Measurements from ENCODE around the gene CFAP410. TPM values are rescaled to one million over a fixed set of nuclear protein-coding genes. Genes with fewer than 3 reads are reported as not detected.

The CFAP410 gene
- total RNA-seq, 2 donors from 2014 or later, result 33.1 to 35.7 TPM

DNA sequence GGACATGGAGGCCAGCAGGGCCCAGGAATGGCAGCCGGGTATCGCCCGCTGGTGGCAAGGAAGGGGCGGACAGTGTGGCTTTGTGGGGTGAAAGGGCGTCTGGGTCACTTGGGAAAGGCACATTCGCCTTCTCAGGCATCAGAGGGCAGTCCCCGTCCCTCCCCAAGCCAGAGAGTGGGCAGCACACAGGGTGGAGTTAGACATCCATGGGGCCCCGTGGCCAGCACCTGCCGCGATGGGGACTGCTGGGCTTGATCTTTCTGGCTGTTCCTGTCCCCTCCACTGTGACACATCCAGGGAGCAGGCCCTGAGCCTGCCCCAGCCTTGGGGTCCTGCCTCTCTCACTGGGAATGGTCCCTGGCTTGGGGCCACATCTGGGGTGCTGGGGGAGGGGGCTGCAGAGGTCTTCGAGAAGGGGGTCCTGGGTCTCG, 10.2 kb upstream of the CFAP410 start:
- H3K4me1 ChIP-seq (ENCODE audit: control insufficient read depth, insufficient read depth, low read length), result no peaks in the 10 kb centered on the region
- peaks cover 13% of the 10 kb centered on the region for H3K9me3 Mint-ChIP-seq
- no peaks in the 10 kb centered on the region for H3K27me3 ChIP-seq (ENCODE audit: control insufficient read depth, insufficient read depth, low read length, poor library complexity, severe bottlenecking)
- no peak for DNase-seq
- peaks cover 15% of the 10 kb centered on the region for H3K9me3 ChIP-seq (ENCODE audit: control insufficient read depth, low read length)
- no peak overlapping the region for H3K27ac Mint-ChIP-seq
- H3K36me3 ChIP-seq (ENCODE audit: control insufficient read depth, insufficient read depth, low read length), result no peaks in the 10 kb centered on the region
- H3K36me3 Mint-ChIP-seq (ENCODE audit: low read depth), result no peaks in the 10 kb centered on the region
- TF ChIP-seq, protein P1, sequence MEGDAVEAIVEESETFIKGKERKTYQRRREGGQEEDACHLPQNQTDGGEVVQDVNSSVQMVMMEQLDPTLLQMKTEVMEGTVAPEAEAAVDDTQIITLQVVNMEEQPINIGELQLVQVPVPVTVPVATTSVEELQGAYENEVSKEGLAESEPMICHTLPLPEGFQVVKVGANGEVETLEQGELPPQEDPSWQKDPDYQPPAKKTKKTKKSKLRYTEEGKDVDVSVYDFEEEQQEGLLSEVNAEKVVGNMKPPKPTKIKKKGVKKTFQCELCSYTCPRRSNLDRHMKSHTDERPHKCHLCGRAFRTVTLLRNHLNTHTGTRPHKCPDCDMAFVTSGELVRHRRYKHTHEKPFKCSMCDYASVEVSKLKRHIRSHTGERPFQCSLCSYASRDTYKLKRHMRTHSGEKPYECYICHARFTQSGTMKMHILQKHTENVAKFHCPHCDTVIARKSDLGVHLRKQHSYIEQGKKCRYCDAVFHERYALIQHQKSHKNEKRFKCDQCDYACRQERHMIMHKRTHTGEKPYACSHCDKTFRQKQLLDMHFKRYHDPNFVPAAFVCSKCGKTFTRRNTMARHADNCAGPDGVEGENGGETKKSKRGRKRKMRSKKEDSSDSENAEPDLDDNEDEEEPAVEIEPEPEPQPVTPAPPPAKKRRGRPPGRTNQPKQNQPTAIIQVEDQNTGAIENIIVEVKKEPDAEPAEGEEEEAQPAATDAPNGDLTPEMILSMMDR (conservative IDR thresholded peaks at IDR 0.05), result no peak
- H3K9ac ChIP-seq (ENCODE audit: extremely low read depth, low read length, poor library complexity, severe bottlenecking), result no peak overlapping the region
- no peak overlapping the region for H3K4me3 Mint-ChIP-seq
- WGBS, 2 experiments (ENCODE audit: insufficient coverage in 1 of 2, insufficient read length in 1 of 2), result 96 to 100% methylated on average over 3 to 12 of the region's 12 CpGs
- peaks cover 4% of the 10 kb centered on the region for H3K27me3 Mint-ChIP-seq (ENCODE audit: insufficient read depth)
- peaks cover 10% of the 10 kb centered on the region for H3K4me1 Mint-ChIP-seq
- H3K4me3 ChIP-seq (ENCODE audit: low read length), result no peak overlapping the region
- no peak overlapping the region for H3K27ac ChIP-seq (ENCODE audit: low read depth, low read length)

DNA sequence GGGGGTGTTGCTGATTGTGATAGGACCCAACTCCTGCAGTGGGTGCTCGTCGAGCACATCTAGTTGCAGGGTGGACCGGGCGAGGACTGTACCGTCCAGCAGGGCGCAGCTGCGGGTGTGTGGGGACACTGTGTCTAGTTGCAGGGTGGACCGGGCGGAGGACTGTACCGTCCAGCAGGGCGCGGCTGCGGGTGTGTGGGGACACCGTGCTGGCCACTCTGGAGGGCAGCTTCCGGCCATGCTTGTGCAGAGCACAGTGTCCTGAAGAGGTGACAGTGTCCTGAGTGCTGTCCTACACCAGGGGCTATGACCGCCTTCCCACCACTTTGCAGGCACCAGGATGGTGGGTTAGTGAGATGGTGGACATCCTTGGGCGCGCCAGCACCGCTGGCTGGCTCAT, 9.7 kb upstream of the CFAP410 start:
- TF ChIP-seq, protein P1 (conservative IDR thresholded peaks at IDR 0.05), result no peak
- Histone ChIP-seq H3K9me3 (ENCODE audit: control insufficient read depth, low read length) (peaks cover 21% of the 10 kb centered on the region), H3K9ac (ENCODE audit: extremely low read depth, low read length, poor library complexity, severe bottlenecking) (no peak overlapping the region), H3K36me3 (ENCODE audit: control insufficient read depth, insufficient read depth, low read length) (no peaks in the 10 kb centered on the region), H3K4me1 (ENCODE audit: control insufficient read depth, insufficient read depth, low read length) (no peaks in the 10 kb centered on the region), H3K27me3 (ENCODE audit: control insufficient read depth, insufficient read depth, low read length, poor library complexity, severe bottlenecking) (no peaks in the 10 kb centered on the region), H3K4me3 (ENCODE audit: low read length) (no peak overlapping the region), H3K27ac (ENCODE audit: low read depth, low read length) (no peak overlapping the region)
- no peak for DNase-seq
- Mint-ChIP-seq H3K9me3 (peaks cover 19% of the 10 kb centered on the region), H3K27me3 (ENCODE audit: insufficient read depth) (peaks cover 2% of the 10 kb centered on the region), H3K4me1 (peaks cover 6% of the 10 kb centered on the region), H3K36me3 (ENCODE audit: low read depth) (peaks cover under 1% of the 10 kb centered on the region), H3K27ac (no peak overlapping the region), H3K4me3 (no peak overlapping the region)
- WGBS, 2 experiments (ENCODE audit: insufficient coverage in 1 of 2, insufficient read length in 1 of 2), result 95 to 97% methylated on average over 8 to 19 of the region's 19 CpGs

DNA sequence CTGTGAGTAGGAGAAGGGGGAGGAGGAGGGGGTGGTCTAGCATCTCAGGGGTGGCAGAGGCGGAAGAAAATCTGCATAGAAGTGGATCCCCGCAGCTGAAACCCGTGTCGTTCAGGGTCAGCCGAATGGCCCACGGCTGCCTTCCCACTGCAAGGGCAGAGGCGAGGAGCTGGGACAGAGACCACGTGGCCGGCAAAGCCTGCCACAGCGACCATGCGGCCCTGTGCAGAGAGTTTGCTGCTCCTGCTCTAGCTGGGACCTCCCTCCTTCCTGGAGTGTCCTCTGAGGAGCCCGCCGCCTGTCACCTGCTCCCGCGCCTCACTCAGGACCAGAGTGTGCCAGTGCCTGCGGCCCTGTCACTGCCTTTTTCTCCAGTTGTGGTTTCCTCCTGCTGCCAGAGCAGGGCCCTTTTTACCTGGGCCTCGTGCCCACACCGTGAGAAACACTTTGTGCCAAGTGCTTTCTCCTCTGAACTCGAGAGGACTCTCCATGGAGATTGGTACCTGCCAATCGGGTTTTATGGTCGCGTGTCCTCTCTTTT, 8.8 kb upstream of the CFAP410 start:
- DNase-seq, result no peak
- no peak overlapping the region for H3K27ac ChIP-seq (ENCODE audit: low read depth, low read length)
- H3K4me1 ChIP-seq (ENCODE audit: control insufficient read depth, insufficient read depth, low read length), result peaks cover 2% of the 10 kb centered on the region
- TF ChIP-seq, protein P1 (conservative IDR thresholded peaks at IDR 0.05), result no peak
- H3K27ac Mint-ChIP-seq, result no peak overlapping the region
- peaks cover 1% of the 10 kb centered on the region for H3K27me3 Mint-ChIP-seq (ENCODE audit: insufficient read depth)
- 90 to 91% methylated on average over 20 to 22 of the region's 22 CpGs for WGBS, 2 experiments (ENCODE audit: insufficient coverage in 1 of 2, insufficient read length in 1 of 2)
- no peaks in the 10 kb centered on the region for H3K36me3 ChIP-seq (ENCODE audit: control insufficient read depth, insufficient read depth, low read length)
- peaks cover 7% of the 10 kb centered on the region for H3K4me1 Mint-ChIP-seq
- no peaks in the 10 kb centered on the region for H3K27me3 ChIP-seq (ENCODE audit: control insufficient read depth, insufficient read depth, low read length, poor library complexity, severe bottlenecking)
- no peak overlapping the region for H3K4me3 ChIP-seq (ENCODE audit: low read length)
- H3K9me3 ChIP-seq (ENCODE audit: control insufficient read depth, low read length), result peaks cover 26% of the 10 kb centered on the region
- no peak overlapping the region for H3K4me3 Mint-ChIP-seq
- H3K9me3 Mint-ChIP-seq, result peaks cover 28% of the 10 kb centered on the region
- no peak overlapping the region for H3K9ac ChIP-seq (ENCODE audit: extremely low read depth, low read length, poor library complexity, severe bottlenecking)
- H3K36me3 Mint-ChIP-seq (ENCODE audit: low read depth), result peaks cover 6% of the 10 kb centered on the region
